Measurements from ENCODE around the gene SLC9A3.
"Not testable (repeated sequence)": the region's sequence is repeated elsewhere in the genome, so short reads cannot be mapped to it uniquely, and the experiment has no call there.

Gene SLC9A3

DNA sequence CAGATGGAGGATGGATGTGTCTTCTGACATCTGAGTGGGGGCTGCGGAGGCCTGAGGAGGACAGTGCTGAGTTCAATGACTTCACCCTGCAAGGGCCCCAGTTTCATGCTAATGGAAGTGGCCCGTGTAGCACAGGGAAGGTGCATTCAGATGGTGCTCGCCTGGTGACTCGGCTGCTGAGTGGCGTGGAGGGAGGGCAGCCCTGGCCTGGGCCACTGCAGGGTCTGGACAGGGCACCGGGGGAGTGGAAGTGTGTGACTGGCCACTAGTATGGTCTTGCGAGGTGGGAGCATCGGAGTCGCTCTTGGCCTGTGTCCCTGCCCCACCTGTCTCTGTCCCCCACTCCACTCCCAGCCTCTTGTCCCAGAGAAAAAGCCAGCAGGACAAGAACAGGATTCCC is 1.7 kb upstream of the SLC9A3 start:
- no peak for DNase-seq (ENCODE audit: low read depth)

DNA sequence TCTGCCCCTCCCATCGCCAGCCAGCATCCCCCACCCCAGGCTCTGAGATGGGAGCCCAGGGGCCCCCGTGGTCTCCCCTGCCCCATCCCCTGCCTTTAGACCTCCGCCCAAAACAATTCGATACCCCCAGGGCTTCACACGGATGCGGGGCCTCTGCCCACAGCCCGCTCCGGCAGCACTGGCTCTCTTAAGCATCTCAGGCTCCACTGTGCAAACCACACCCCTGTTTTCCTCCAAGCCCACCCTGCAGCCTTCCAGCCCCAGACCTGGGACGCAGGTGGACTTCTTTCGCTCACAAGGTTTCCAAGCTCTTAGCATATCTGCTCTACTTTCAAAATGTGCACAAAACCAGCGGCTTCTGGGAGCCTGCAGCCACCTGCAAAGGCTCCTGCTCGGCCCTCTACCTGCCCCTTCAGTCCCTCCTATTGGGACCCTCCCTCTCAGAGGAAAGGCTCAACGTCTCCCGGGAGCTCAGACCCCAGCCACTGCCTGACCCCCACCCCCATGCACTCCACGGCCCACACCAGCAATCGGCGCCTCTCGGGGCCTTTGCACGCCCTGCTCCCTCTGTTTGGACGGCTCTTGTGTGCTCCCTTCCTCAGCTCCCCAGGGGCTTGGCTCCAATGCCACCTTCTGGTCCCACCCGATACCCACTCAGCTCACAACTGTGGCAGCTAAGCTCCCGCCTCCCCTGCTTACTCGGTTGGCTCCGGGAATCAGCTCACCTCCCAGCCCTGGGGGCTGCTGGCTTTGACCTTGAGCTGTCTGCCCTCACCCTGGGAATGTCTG is 918 bp upstream of the SLC9A3 start:
- no peak for DNase-seq (ENCODE audit: low read depth)

DNA sequence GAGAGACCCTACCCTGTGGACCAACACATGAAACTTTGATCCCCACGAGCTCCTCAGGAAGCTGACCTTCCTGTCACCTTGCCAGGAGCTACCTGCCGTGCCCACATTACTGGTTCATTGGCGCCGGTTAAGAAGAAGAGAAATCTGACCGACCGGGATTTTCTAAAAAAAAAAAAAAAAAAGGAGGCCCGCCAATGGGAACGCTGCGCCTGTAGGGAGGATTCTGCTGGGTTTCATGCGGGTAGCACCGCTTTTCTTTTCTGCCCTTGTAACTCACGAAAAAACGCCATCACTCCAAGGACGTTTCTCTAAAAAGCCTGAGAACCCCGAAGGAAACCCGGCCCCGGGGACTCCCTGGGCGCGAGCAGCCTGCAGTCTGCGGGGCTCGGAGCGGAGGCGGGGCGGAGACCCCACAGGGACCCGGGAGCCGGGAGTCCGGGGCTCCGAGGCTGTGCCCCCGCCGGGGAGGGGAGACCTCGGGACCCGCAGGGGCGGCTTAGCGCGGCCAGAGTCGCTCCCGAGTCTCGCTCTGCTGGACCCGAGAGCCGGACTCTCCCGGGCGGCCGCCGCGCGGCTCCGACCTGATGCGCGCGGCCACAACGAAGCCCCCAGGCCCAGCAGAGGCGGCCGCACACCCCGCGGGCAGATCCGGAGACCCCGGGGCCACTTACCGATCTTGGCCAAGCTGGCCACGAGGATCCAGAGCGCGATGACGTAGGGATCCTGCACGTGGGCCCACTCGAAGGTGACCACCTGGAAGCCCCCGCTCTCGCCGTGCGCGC is 617 bp downstream of the SLC9A3 start:
- DNase-seq (ENCODE audit: low read depth): no peak

DNA sequence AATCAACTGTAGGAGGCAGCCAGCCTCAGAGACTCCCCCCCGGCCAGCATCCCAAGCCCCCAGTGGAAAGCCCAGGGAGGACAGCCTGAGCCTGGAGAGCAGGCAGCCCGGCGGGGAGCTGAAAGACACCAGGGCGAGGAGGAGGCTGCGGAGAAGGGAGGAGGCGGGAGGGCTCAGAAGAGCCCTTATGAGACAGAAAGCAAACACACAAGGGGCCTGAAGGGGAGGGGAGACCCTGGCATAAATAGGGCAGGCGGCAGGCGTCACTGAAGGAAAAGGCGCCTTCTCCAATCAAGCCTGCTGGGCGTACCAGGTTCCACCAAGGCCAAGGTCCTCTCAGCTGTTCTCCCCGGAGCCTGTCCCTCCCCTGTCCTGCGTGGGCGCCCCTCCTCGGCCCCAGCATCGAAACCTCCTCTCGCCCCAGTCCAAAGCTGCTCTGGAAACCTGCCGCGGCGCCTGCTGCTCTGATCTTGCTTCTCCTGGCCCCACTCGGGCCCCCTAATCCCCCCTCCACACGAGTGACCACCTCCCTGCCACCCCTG is 1.3 kb downstream of the SLC9A3 start:
- DNase-seq (ENCODE audit: low read depth): no peak

DNA sequence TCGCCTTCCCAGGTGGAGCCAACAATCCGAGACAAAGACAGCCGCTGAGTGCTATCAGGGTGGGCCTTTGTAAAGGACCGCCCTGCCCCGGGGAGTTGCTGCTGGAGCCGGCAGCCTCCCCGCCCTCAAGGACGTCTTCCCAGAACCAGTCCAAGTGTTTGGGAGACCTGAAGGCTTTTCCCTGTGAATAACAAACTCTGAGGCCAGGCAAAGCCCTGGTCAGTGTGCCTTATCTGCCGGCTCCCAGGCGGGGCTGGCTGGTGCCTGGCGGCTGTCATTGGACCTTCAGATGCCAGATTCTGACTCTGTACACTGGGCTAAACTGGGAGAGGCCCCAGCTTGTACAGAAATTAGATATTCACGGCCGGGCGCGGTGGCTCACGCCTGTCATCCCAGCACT is 2.1 kb downstream of the SLC9A3 start:
- no peak for DNase-seq (ENCODE audit: low read depth)

DNA sequence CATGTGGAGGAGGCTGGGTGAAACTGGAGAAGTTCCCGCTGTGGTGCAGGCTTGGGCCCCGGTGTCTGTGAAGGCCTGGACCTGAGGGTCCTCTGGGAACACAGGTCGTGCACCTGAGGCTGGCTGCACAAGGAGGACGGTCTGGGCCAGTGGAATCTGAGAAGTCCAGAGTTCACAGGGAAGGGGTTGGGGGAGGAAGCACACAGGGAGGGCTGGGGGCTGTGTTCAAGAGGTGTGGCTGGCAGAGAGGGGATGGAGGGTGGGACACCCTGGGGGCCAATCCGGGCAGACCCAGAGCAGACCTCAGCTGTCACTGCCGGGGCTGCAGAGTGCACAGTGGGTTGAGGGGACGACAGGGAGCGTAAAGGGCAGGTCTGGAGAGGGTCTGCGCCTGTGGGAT is 2.6 kb downstream of the SLC9A3 start:
- DNase-seq (ENCODE audit: low read depth): no peak

DNA sequence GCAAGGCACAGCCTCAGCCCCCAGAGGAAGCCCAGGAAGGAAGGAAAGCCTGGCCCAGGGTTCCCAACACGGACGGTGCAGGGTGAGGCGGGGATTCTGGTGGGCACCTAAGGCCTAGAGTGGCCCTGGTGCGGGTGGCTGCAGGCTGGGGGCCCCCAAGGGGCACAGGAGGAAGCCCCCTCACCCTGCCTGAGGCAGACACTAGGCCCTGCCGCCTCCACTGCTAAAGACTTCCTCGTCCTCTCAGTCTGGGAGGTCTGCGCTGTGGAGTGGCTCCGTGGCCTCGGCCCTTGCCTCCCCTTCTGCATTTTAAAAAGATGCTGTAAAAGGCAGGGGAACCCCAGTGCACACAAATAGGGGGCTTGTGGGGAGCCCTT is 3.4 kb downstream of the SLC9A3 start:
- no peak for DNase-seq (ENCODE audit: low read depth)

DNA sequence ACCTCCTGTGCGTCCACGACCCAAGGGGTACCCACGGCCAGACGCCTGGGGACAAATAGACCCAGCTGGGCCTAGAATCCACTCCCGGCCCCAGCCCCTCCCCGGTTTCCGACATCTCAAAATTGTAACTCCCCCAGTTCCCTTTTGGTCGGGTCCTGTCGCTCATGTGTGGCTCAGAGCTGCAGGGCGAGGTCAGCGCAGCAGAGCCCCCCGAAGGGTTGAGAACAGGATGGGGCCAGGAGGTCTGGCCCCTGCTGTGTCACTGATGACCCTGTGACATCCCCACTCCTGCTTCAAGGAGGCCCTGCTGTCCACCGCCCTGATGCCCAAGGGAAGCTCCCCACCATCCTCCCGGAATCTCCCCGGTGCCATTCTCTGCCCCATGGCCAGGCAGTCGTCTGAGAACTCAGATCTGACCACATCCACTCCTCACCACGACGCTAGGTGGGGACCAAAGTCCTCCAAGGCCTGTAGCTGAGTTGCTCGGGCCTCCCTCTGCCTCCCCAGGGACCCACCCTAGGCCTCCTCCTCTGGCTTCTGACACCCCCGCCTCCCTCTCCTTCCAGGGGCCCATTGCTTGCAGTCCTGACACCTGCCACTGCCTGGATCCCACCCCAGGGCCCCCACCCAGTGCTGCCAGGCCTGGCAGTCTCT is 3.9 kb downstream of the SLC9A3 start:
- DNase-seq (ENCODE audit: low read depth): no peak

DNA sequence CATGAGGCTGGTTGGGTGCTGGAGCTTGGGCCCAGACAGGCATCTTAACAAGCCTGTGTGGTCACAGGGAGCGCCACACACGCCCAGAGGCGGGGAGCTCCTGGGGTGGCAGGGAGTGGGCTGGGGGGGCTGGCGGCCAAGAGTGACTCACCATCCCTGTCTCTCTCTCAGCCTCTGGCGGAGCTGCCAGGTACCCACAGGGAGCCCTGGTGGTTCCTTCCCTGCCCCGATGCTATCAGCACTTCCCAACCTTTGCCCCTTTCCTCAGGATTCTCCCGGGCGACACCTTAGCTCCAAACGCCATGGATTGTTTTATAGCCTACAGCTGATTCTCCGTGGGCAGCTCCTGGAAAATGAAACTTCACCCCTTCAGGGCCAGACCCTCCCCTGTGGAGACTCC is 5.5 kb downstream of the SLC9A3 start:
- no peak for DNase-seq (ENCODE audit: low read depth)

DNA sequence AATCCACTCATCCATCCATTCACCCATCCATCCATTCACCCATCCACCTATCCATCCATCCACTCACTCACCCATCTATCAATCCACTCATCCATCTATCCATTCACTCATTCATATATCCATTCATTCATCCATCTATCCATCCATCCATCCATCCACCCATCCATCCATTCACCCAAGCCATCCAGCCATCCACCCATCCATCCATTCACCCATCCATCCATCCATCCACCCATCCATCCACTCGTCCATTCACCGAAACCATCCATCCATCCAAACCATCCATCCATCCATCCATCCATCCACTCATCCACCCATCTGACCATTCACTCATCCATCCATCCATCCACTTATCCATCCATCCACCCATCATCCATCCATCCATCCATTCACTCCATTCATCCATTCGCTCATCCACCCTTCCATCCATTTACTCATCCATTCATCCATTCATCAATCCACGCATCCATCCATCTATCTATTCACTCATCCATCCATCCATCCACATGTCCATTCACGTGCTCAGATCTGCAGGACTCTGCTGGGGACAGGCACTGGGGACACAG is 6.6 kb downstream of the SLC9A3 start:
- DNase-seq (ENCODE audit: low read depth): no peak

DNA sequence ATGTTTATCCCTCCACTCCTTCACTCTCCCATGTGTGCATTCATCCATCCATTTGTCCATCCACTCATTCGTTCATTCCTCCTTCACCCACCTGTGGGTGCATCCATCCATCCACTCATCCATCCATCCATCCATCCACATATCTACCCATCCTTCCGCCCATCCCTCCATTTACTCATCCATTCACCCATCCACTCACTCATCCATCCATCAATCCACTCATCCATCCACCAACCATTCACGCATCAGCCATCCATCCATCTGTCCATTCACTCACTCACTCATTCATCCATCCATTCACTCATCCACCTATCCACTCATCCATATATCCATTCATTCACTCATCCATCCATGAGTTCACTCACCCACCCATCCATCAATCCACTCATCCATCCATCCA is 7.3 kb downstream of the SLC9A3 start:
- no peak for DNase-seq (ENCODE audit: low read depth)

DNA sequence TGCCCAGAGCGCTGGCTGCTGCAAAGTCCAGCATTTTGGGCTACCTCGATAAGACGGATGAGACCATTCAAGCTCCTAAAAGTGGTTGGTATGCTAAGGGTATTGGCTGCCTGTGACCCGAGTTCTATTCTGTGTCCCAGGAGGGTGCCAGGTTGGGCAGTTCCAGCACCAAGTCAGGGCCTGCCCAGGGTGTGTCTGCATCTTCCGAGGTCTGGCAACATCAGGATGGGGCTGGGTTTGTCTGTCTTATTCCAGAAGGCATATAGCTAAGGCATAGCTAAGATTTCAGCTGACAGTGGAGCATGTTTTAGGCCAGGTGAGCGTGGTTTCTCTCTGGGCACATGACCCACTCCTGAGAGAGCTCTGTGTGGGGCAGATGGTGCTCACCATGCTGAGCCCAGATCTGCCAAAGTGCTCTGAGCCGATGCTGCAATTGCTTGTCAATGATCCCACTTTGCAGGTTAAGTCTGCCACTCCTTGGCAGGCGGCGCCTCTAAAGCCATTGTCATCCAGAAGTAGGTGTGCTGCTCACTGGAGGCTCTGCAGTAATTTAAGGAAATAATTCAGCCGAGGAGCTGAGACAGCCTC is 7.8 kb downstream of the SLC9A3 start:
- DNase-seq (ENCODE audit: low read depth): no peak

DNA sequence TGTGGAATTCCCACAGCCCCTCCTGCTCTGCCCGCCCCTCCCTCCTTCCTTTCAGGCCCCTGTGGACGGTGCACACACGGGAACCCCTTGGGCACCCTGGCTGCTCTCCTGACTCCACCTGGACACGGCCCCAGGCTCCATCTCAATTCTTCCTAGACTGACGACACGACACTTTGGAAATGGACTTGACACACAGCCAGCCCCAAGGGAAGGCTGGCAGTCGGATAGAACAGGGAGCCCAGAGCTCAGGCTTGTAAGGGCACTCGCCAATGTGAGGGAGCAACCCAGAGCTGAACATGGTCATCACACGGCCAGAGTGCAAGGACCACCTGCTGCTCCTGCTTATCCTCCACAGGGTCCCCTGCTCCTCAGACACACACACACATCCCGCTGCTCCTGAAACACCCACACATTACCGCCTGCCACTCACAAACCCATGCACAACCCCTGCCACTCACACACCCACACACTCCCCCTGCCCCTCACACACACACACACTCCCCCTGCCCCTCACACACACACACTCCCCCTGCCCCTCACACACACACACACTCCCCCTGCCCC is 8.9 kb downstream of the SLC9A3 start:
- DNase-seq (ENCODE audit: low read depth): no peak

DNA sequence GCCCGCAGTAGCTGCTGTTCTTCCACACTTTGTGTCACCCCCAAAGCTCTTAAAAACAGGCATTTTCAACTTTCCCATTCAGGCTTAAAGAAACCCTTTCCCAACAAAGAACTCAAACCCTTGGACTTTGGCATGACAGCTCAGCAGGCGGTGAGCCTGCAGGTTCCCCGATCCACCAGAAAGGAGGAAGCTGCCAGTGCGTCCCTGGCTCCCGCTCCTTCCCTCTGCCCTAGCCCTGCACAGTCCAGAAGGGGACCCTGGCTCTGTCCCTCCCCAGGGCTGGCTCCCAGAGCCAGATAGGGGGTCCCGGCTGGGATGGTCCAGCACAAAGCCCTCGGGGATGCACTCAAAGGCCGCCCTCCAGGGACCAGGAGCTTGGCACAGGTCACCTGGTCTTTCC is 9.6 kb downstream of the SLC9A3 start:
- no peak for DNase-seq (ENCODE audit: low read depth)

DNA sequence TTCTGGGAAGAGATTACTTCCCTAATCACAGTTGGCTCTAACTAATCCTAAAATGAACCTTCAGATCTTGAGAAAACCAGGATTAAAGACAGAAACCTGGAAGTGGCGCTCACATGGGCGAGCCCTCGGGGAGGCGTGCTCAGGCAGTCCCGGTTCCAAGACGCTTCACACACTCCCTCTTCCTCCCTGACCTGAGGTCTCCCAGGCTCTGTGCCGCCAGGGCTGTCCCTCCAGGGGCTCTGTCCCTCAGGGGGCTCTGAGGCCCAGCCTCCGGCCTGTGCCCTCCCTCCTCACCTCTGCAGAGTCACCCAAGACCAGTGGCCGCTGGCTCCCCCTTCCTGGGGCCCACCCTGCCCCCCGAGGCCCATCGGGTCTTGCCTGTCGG is 10.2 kb downstream of the SLC9A3 start:
- DNase-seq (ENCODE audit: low read depth): no peak

DNA sequence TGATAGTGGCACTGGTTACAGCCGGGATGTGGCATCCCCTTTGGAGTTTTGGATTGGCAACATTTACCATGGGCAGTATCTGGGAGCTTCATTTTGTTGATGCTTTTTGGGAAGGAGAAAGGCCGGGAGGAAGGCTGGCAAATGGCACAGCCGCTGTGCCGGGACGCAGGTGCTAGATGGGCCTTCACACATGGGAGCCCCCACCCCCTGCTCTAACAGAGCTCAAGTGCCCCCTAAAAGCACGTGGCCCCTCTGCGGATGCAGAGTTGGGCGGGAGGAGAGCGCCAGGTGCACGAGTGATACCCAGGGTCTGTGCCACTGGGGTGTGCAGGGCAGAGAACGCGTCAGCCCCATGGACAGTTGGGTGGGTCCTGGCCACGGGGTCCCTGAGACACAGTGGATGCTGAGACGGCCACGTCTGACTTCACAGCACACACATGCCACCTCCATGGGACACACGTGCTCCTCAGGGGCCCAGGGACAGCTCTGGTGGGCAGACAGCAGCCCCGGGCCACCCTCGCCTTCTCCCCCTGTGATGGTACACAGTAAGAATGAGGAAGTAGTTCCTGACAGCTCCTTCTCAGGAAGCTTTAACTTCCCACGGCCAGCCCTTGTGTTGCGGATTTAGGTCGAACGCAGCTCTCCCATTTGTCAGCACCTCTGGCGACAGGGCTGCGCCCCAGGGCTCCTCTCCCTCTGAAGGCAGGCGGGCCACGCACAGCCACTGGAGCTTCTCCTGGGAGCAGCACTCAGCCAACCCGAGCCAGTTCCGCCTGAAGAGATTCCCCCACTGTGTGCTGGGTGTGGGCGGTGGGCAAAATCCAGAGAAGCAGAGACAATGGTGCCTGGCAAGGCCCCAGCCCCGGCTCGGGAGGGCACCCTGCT is 10.8 kb downstream of the SLC9A3 start:
- no peak for DNase-seq (ENCODE audit: low read depth)

DNA sequence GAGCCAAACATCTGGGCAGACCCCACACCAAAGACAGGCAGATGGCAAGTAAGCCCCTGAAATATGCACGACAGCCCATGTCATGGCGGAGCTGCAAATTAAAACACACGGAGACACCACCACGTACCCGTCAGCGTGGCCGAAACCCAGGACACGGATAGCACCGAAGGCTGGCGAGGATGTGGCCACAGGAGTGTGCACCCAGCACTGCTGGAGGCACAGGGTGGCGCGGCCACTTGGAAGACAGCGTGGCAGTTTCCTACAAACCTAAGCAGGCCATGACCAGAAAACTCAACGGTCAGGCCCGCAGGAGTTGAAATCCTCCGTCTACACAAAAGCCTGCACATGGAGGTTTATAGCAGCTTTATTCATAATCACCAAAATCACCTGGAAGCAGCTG is 12.8 kb downstream of the SLC9A3 start:
- no peak for DNase-seq (ENCODE audit: low read depth)

DNA sequence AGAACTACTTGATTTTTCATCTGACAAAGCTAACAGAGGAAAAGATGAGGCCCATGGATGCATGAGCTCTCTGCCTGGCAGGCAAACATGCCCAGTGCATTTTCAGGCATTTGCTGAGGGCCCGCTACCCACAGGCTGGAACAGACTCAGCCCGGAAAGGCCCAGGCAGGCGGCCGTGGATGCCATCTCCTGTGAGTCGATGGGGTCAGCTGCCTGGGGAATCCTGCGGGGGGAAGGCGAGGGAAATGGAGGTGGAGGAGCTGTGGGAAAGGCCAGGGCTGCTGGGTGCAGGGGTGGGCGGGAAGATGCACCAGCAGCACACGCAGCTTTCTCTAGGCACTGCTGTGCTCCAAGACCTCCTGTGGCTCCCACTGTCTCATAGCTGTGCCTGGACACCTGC is 13.7 kb downstream of the SLC9A3 start:
- no peak for DNase-seq (ENCODE audit: low read depth)

DNA sequence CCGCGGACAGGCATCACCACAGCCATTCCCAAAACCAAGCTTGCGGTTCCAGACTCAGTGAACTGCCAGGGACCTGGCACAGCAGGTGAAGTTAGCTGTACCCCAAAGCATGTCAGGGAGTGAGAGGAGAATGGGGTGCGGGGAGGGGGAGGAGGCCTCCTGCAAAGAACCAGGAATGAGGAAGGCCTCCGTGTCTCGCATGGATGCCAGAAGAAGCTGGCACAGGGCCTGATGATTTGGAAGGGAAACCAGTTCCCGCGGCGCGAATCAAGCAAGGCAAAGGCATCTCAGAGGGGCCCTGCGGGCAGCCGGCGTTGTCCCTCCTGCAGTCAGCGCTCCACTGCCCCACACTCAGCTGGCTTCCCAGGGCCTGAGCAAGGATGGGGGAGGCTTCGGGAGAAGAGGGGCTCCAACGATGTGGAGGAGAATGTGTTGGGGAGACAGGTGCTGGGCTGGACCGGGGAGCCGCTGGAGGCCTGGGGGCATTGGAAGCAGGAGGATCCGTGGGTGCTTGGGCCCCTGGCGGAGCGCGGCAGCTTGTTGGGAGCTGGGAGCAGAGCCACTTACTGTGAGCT is 14.6 kb downstream of the SLC9A3 start:
- DNase-seq (ENCODE audit: low read depth): no peak

DNA sequence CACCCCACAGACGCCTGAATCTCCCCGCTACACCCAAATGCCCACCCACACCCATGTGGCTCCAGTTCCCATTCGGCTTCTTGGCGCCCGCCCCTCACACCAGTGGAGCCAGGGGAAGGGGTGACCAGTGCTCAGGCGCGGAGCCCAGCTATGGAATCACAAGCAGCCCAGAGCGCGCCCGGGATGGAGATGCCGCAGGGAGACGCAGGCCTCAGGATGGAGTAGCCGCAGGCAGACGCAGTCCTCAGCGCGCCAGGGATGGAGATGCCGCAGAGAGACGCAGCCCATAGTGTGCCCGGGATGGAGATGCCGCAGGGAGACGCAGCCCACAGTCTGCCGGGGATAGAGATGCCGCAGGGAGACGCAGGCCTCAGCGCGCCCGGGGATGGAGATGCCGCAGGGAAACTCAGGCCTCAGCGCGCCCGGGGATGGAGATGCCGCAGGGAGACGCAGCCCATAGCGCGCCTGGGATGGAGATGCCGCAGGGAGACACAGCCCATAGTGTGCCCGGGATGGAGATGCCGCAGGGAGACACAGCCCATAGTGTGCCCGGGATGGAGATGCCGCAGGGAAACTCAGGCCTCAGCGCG is 16.2 kb downstream of the SLC9A3 start:
- not testable (repeated sequence) for DNase-seq (ENCODE audit: low read depth)

Measured in CMK (cell line).